SW480 (cell line): Measurements from ENCODE around the gene CD226.
A peak's percentile ranks its signal among the peaks of the same experiment; 100 is the strongest.
"Not testable (repeated sequence)": the region's sequence is repeated elsewhere in the genome, so short reads cannot be mapped to it uniquely, and the experiment has no call there.

Experiments used
- DNase-seq: peaks from one replicate; pipeline ENCODE4 v3.0.0-alpha.2; 2016; ENCODE audit warnings: low spot score

The CD226 gene

GRCh38 chr18:69956665-69957620 lies 9.3 kb upstream of the CD226 start:
- no peak for DNase-seq

- no peak for DNase-seq
Measured at GRCh38 chr18:69956057-69956456, 8.4 kb upstream of the CD226 start.

- DNase-seq, result no peak
Measured at GRCh38 chr18:69954719-69955480, 7.2 kb upstream of the CD226 start.

GRCh38 chr18:69953191-69953590 lies 5.5 kb upstream of the CD226 start:
- DNase-seq, result no peak

- no peak for DNase-seq
Measured at GRCh38 chr18:69951182-69951581, 3.5 kb upstream of the CD226 start.

GRCh38 chr18:69949538-69949936 lies 1.9 kb upstream of the CD226 start:
- no peak for DNase-seq

- no peak for DNase-seq
Measured at GRCh38 chr18:69948919-69949537, 1.4 kb upstream of the CD226 start.

GRCh38 chr18:69948256-69948655 lies 583 bp upstream of the CD226 start:
- no peak for DNase-seq

- DNase-seq, result no peak
Measured at GRCh38 chr18:69946608-69947155, 991 bp downstream of the CD226 start.

- DNase-seq, result no peak
Measured at GRCh38 chr18:69945220-69946114, 2.2 kb downstream of the CD226 start.

- DNase-seq, result no peak
Measured at GRCh38 chr18:69944436-69944835, 3.2 kb downstream of the CD226 start.

- DNase-seq, result no peak
Measured at GRCh38 chr18:69943021-69943420, 4.7 kb downstream of the CD226 start.

- DNase-seq, result no peak
Measured at GRCh38 chr18:69941183-69941582, 6.5 kb downstream of the CD226 start.

GRCh38 chr18:69939812-69940211 lies 7.9 kb downstream of the CD226 start:
- not testable (repeated sequence) for DNase-seq

GRCh38 chr18:69936191-69936558 lies 11.5 kb downstream of the CD226 start:
- no peak for DNase-seq

- peak; percentile 94 for DNase-seq
Measured at GRCh38 chr18:69935319-69936190, 12.1 kb downstream of the CD226 start.

GRCh38 chr18:69934601-69935265 lies 12.9 kb downstream of the CD226 start:
- no peak for DNase-seq

GRCh38 chr18:69929041-69929774 lies 18.5 kb downstream of the CD226 start:
- DNase-seq, result no peak

- no peak for DNase-seq
Measured at GRCh38 chr18:69916412-69916811, 31.3 kb downstream of the CD226 start.
